GM23338 (cell line): ENCODE data around the gene DVL1. TPM values are rescaled to one million over a fixed set of nuclear protein-coding genes. Genes with fewer than 3 reads are reported as not detected.

Source experiments
- ATAC-seq: fragments of 200-7000 bp; cut with Tn5 transposase; 3 replicates; pipeline ENCODE4 v1.9.1; 2020
- DNase-seq: peaks from one replicate; pipeline ENCODE4 v3.0.0-alpha.2; 2015; ENCODE audit warnings: low spot score
- H2AFZ ChIP-seq: fragments of 200-600 bp; sonication (generic); 2 replicates; pipeline ENCODE4 v1.8.0; 2016; ENCODE audit warnings: antibody characterized with exemption, mild to moderate bottlenecking, moderate library complexity
- H3F3A ChIP-seq: fragments of 200-600 bp; sonication (generic); replicated peaks from 2 replicates; pipeline ENCODE4 v1.8.0; 2017; ENCODE audit warnings: antibody characterized with exemption, mixed run types, low read depth
- H3K27ac ChIP-seq: fragments of 200-600 bp; sonication (generic); 2 replicates; pipeline ENCODE4 v1.6.1; 2016; ENCODE audit warnings: low read depth
- H3K27me3 ChIP-seq: fragments of 200-600 bp; sonication (generic); 2 replicates; pipeline ENCODE4 v1.8.0; 2016; ENCODE audit warnings: mild to moderate bottlenecking, mixed run types, moderate library complexity; ENCODE audit not compliant: insufficient read depth
- H3K36me3 ChIP-seq: fragments of 200-600 bp; sonication (generic); 2 replicates; pipeline ENCODE4 v1.8.0; 2016; ENCODE audit warnings: mild to moderate bottlenecking; ENCODE audit not compliant: insufficient read depth
- H3K4me1 ChIP-seq: fragments of 200-600 bp; sonication (generic); 2 replicates; pipeline ENCODE4 v1.8.0; 2016; ENCODE audit warnings: mild to moderate bottlenecking, moderate library complexity; ENCODE audit not compliant: insufficient read depth
- H3K4me2 ChIP-seq: fragments of 200-600 bp; sonication (generic); 2 replicates; pipeline ENCODE4 v1.7.1; 2017; ENCODE audit warnings: mixed run types
- H3K4me3 ChIP-seq: fragments of 200-600 bp; sonication (generic); 2 replicates; pipeline ENCODE4 v1.6.1; 2016; ENCODE audit warnings: mixed run types
- H3K79me2 ChIP-seq: fragments of 200-600 bp; sonication (generic); replicated peaks from 2 replicates; pipeline ENCODE4 v1.8.0; 2017; ENCODE audit warnings: mild to moderate bottlenecking; ENCODE audit not compliant: insufficient read depth
- H3K9me2 ChIP-seq: fragments of 200-600 bp; sonication (generic); 2 replicates; pipeline ENCODE4 v1.8.0; 2017; ENCODE audit not compliant: insufficient read depth
- H4K20me1 ChIP-seq: fragments of 200-600 bp; sonication (generic); replicated peaks from 2 replicates; pipeline ENCODE4 v1.8.0; 2017; ENCODE audit warnings: mild to moderate bottlenecking; ENCODE audit not compliant: insufficient read depth
- H3K27ac Mint-ChIP-seq: 2 replicates; pipeline ENCODE4 v1.8.0; 2020; ENCODE audit warnings: inconsistent platforms, mild to moderate bottlenecking, moderate library complexity, mixed read lengths
- H3K27me3 Mint-ChIP-seq: 3 replicates; pipeline ENCODE4 v1.8.0; 2022; ENCODE audit warnings: low read depth, mild to moderate bottlenecking, moderate library complexity, mixed read lengths, inconsistent platforms; ENCODE audit not compliant: insufficient read depth, poor library complexity
- H3K36me3 Mint-ChIP-seq: 3 replicates; pipeline ENCODE4 v1.8.0; 2021; ENCODE audit warnings: low read depth, mild to moderate bottlenecking, inconsistent platforms, moderate library complexity, mixed read lengths
- H3K4me1 Mint-ChIP-seq: 3 replicates; pipeline ENCODE4 v1.8.0; 2020; ENCODE audit warnings: mild to moderate bottlenecking, inconsistent platforms, mixed read lengths
- H3K4me3 Mint-ChIP-seq: 3 replicates; pipeline ENCODE4 v1.8.0; 2021; ENCODE audit warnings: moderate library complexity, mild to moderate bottlenecking, inconsistent platforms, mixed read lengths
- H3K9me3 Mint-ChIP-seq: 3 replicates; pipeline ENCODE4 v1.8.0; 2020; ENCODE audit warnings: moderate library complexity, mild to moderate bottlenecking, inconsistent platforms, mixed read lengths
- CTCF ChIP-seq, 2 experiments: fragments of 200-600 bp in 1 of 2; sonication (generic) in 1 of 2; conservative IDR thresholded peaks; 2 replicates each; pipeline versions ENCODE4 v1.5.1 to v1.6.1; 2016 to 2017; ENCODE audit warnings: antibody characterized with exemption in 2 of 2, low read depth in 2 of 2, mild to moderate bottlenecking in 2 of 2, moderate library complexity in 1 of 2
- EZH2 ChIP-seq: fragments of 200-600 bp; sonication (generic); IDR thresholded peaks from one replicate; pipeline ENCODE4 v1.8.0; 2017; ENCODE audit warnings: antibody characterized with exemption, mild to moderate bottlenecking, low read depth; ENCODE audit not compliant: unreplicated experiment
- EZH2phosphoT487 ChIP-seq: fragments of 200-600 bp; sonication (generic); IDR thresholded peaks from one replicate; pipeline ENCODE4 v1.8.1; 2018; ENCODE audit warnings: antibody characterized with exemption; ENCODE audit not compliant: unreplicated experiment
- NANOG ChIP-seq: IDR thresholded peaks from 2 replicates; pipeline ENCODE4 v1.6.1; 2016; ENCODE audit warnings: antibody characterized with exemption, borderline replicate concordance
- REST ChIP-seq: IDR thresholded peaks from one replicate; pipeline ENCODE4 v1.6.1; 2018; ENCODE audit warnings: antibody characterized with exemption; ENCODE audit not compliant: unreplicated experiment
- ZNF462 ChIP-seq: fragments of 250-450 bp; sonication (Bioruptor Pico); IDR thresholded peaks from 2 replicates; pipeline ENCODE4 v1.5.0; 2020; ENCODE audit warnings: mild to moderate bottlenecking, moderate library complexity
- polyA plus RNA-seq: library from polyadenylated mRNA; unstranded; fragments of >200 nt; fragmentation: Nextera tagmentation; extraction: Ambion mirVana; gene quantifications from 2 replicates; pipeline ENCODE4 v1.2.1, GENCODE V29; 2016
- total RNA-seq: library from RNA; depleted of rRNA; stranded (reverse); fragments of >200 nt; shearing (Covaris generic); gene quantifications from 2 replicates; pipeline ENCODE4 v1.2.3, GENCODE V29; 2014

DVL1 gene
- total and polyA plus RNA-seq, 2 experiments from 2014 or later, result 13.5 to 69.7 TPM

GRCh38 chr1:1310476-1311053 lies 38.7 kb downstream of the DVL1 start:
- H3K27me3 Mint-ChIP-seq, result peaks cover 23% of the 10 kb centered on the region
- no peak overlapping the region for H3K4me3 ChIP-seq
- H3K27me3 ChIP-seq, result no peaks in the 10 kb centered on the region
- no peak overlapping the region for H3K4me2 ChIP-seq
- ATAC-seq (no peak), DNase-seq (peak; percentile 4)
- peaks cover 19% of the 10 kb centered on the region for H3F3A ChIP-seq
- no peaks in the 10 kb centered on the region for H3K9me2 ChIP-seq
- H3K36me3 Mint-ChIP-seq, result peaks cover 29% of the 10 kb centered on the region
- H3K36me3 ChIP-seq, result peaks cover 8% of the 10 kb centered on the region; the same call in 1 of the 2 replicates
- H3K4me3 Mint-ChIP-seq, result peak overlapping the region; percentile 43; the same call in 2 of the 3 replicates
- H3K79me2 ChIP-seq, result peaks cover 5% of the 10 kb centered on the region; the same call in 1 of the 2 replicates
- TF ChIP-seq EZH2phosphoT487 (no peak), CTCF (conservative IDR thresholded peaks at IDR 0.05; ENCODE audit: low read depth in 2 of 2) (no peak), NANOG (no peak), EZH2 (no peak)
- peaks cover 6% of the 10 kb centered on the region; the same call in 1 of the 2 replicates for H4K20me1 ChIP-seq
- H2AFZ ChIP-seq, result no peak overlapping the region
- H3K4me1 ChIP-seq, result peaks cover 4% of the 10 kb centered on the region; the same call in 1 of the 2 replicates
- H3K4me1 Mint-ChIP-seq, result peaks cover 20% of the 10 kb centered on the region; the same call in 2 of the 3 replicates
- H3K9me3 Mint-ChIP-seq, result no peaks in the 10 kb centered on the region
- H3K27ac Mint-ChIP-seq, result no peak overlapping the region
- no peak overlapping the region for H3K27ac ChIP-seq

GRCh38 chr1:1310109-1310385 lies 39.2 kb downstream of the DVL1 start:
- Histone ChIP-seq H3K4me2 (peak overlapping the region; percentile 90; the same call in 1 of the 2 replicates), H2AFZ (no peak overlapping the region), H3K27ac (no peak overlapping the region), H3K4me1 (peaks cover 4% of the 10 kb centered on the region; the same call in 1 of the 2 replicates), H3K27me3 (no peaks in the 10 kb centered on the region), H3K79me2 (peaks cover 5% of the 10 kb centered on the region; the same call in 1 of the 2 replicates), H3F3A (peaks cover 16% of the 10 kb centered on the region), H4K20me1 (peaks cover 6% of the 10 kb centered on the region; the same call in 1 of the 2 replicates), H3K36me3 (peaks cover 8% of the 10 kb centered on the region; the same call in 1 of the 2 replicates), H3K9me2 (no peaks in the 10 kb centered on the region), H3K4me3 (peak overlapping the region; percentile 90; the same call in 1 of the 2 replicates)
- peaks cover 21% of the 10 kb centered on the region for H3K27me3 Mint-ChIP-seq
- no peaks in the 10 kb centered on the region for H3K9me3 Mint-ChIP-seq
- ATAC-seq (no peak), DNase-seq (no peak)
- peaks cover 19% of the 10 kb centered on the region; the same call in 2 of the 3 replicates for H3K4me1 Mint-ChIP-seq
- H3K36me3 Mint-ChIP-seq, result peaks cover 26% of the 10 kb centered on the region
- H3K27ac Mint-ChIP-seq, result no peak overlapping the region
- peak overlapping the region; percentile 78; the same call in 2 of the 3 replicates for H3K4me3 Mint-ChIP-seq
- TF ChIP-seq EZH2phosphoT487, result no peak
- TF ChIP-seq ZNF462 (CRISPR knock-in tag), result no peak
- no peak for TF ChIP-seq CTCF (conservative IDR thresholded peaks at IDR 0.05; ENCODE audit: low read depth in 2 of 2)
- no peak for TF ChIP-seq REST
